Liver (tissue), 9 donors: ENCODE measurements around the gene ZFAND2A. TPM values are rescaled to one million over a fixed set of nuclear protein-coding genes. Genes with fewer than 3 reads are reported as not detected.

ENCODE experiments used
- DNase-seq: peaks from one replicate; pipeline ENCODE4 v3.0.0-alpha.2; 2017; ENCODE audit warnings: low spot score
- H3K27ac ChIP-seq, 2 donors: one replicate each; pipeline ENCODE4 v1.7.0; 2013; ENCODE audit warnings: inconsistent platforms in 2 of 2, low read length in 2 of 2, control low read depth in 1 of 2, low read depth in 1 of 2, mild to moderate bottlenecking in 1 of 2
- H3K27me3 ChIP-seq, 4 donors: one replicate each; pipeline versions ENCODE4 v1.6.1 to v1.7.0; 2013; ENCODE audit warnings: low read length in 3 of 4, inconsistent platforms in 1 of 4, mild to moderate bottlenecking in 1 of 4, moderate library complexity in 1 of 4; ENCODE audit not compliant: control insufficient read depth in 4 of 4, insufficient read depth in 4 of 4
- H3K36me3 ChIP-seq, 4 donors: one replicate each; pipeline versions ENCODE4 v1.6.1 to v1.7.0; 2013; ENCODE audit warnings: low read length in 3 of 4, mild to moderate bottlenecking in 3 of 4, low read depth in 1 of 4, moderate library complexity in 1 of 4; ENCODE audit not compliant: control insufficient read depth in 4 of 4, insufficient read depth in 3 of 4
- H3K4me1 ChIP-seq, 4 donors: one replicate each; pipeline versions ENCODE4 v1.6.1 to v1.7.0; 2013; ENCODE audit warnings: low read length in 3 of 4, mild to moderate bottlenecking in 3 of 4, moderate library complexity in 1 of 4; ENCODE audit not compliant: control insufficient read depth in 4 of 4, insufficient read depth in 4 of 4
- H3K4me3 ChIP-seq, 3 donors: one replicate each; pipeline versions ENCODE4 v1.6.1 to v1.7.0; 2013; ENCODE audit warnings: low read length in 3 of 3, control low read depth in 1 of 3, low read depth in 1 of 3, mild to moderate bottlenecking in 1 of 3
- H3K9ac ChIP-seq, 2 donors: one replicate each; pipeline ENCODE4 v1.7.0; 2013; ENCODE audit warnings: low read length in 2 of 2, mild to moderate bottlenecking in 2 of 2, moderate library complexity in 2 of 2, control low read depth in 1 of 2, low read depth in 1 of 2
- H3K9me3 ChIP-seq, 4 donors: one replicate each; pipeline versions ENCODE4 v1.6.1 to v1.7.0; 2013; ENCODE audit warnings: low read length in 3 of 4; ENCODE audit not compliant: control insufficient read depth in 4 of 4
- EGR1 ChIP-seq, 2 donors: IDR thresholded peaks; 2 replicates each; pipeline ENCODE4 v1.6.1; 2016 to 2018; ENCODE audit warnings: antibody characterized with exemption in 2 of 2, low read depth in 2 of 2
- FOXA1 ChIP-seq: IDR thresholded peaks from 2 replicates; pipeline ENCODE4 v1.6.1; 2016; ENCODE audit warnings: antibody characterized with exemption
- FOXA2 ChIP-seq: IDR thresholded peaks from 2 replicates; pipeline ENCODE4 v1.6.1; 2016; ENCODE audit warnings: antibody characterized with exemption
- GABPA ChIP-seq, 2 donors: IDR thresholded peaks in 1 of 2; conservative IDR thresholded peaks in 1 of 2; 2 replicates each; pipeline ENCODE4 v1.6.1; 2016; ENCODE audit warnings: antibody characterized with exemption in 2 of 2, mild to moderate bottlenecking in 1 of 2, moderate library complexity in 1 of 2
- HNF4A ChIP-seq, 2 donors: conservative IDR thresholded peaks; 2 replicates each; pipeline ENCODE4 v1.6.1; 2016; ENCODE audit warnings: antibody characterized with exemption in 2 of 2, mild to moderate bottlenecking in 2 of 2
- JUND ChIP-seq, 2 donors: IDR thresholded peaks; 2 replicates each; pipeline ENCODE4 v1.6.1; 2016; ENCODE audit warnings: antibody characterized with exemption in 2 of 2
- NR2F2 ChIP-seq: IDR thresholded peaks from 2 replicates; pipeline ENCODE4 v1.6.1; 2016; ENCODE audit warnings: antibody characterized with exemption
- RAD21 ChIP-seq, 2 donors: IDR thresholded peaks; 2 replicates each; pipeline ENCODE4 v1.6.1; 2016; ENCODE audit warnings: antibody characterized with exemption in 2 of 2, mild to moderate bottlenecking in 2 of 2
- RXRA ChIP-seq, 2 donors: IDR thresholded peaks; 2 replicates each; pipeline ENCODE4 v1.6.1; 2017 to 2018; ENCODE audit warnings: antibody characterized with exemption in 2 of 2, mild to moderate bottlenecking in 1 of 2
- SP1 ChIP-seq: IDR thresholded peaks from 2 replicates; pipeline ENCODE4 v1.6.1; 2018; ENCODE audit warnings: antibody characterized with exemption, mild to moderate bottlenecking
- YY1 ChIP-seq: IDR thresholded peaks from 2 replicates; pipeline ENCODE4 v1.6.1; 2016; ENCODE audit warnings: antibody characterized with exemption, mild to moderate bottlenecking
- WGBS: extraction: QIAGEN DNeasy Blood & Tissue Kit; methylation state at CpG from one replicate; pipeline ENCODE4 v1.1.7; 2013; 5-methylcytosine and 5-hydroxymethylcytosine counted together
- polyA plus RNA-seq, 2 donors: library from polyadenylated mRNA; stranded (reverse) in 1 of 2; unstranded in 1 of 2; fragments of 200-250 nt in 1 of 2; fragments of >200 nt in 1 of 2; fragmentation: Nextera tagmentation in 1 of 2; extraction: Ambion mirVana in 1 of 2; gene quantifications; one replicate each; pipeline versions ENCODE4 v1.2.1 to v1.2.3, GENCODE V29; 2013 to 2015
- total RNA-seq, 2 donors: library from RNA; depleted of rRNA; stranded (reverse); fragments of >200 nt; gene quantifications; one replicate each; pipeline ENCODE4 v1.2.3, GENCODE V29; 2014
- TF ChIP-seq, protein P1 (sequence below): fragments of 150-350 bp; IDR thresholded peaks from 2 replicates; pipeline ENCODE4 v1.5.1; 2017; ENCODE audit warnings: improper control_type of control experiment, low read depth, low read length; ENCODE audit not compliant: missing input control
- TF ChIP-seq, protein P2 (sequence below): IDR thresholded peaks from 2 replicates; pipeline ENCODE4 v1.6.1; 2016; ENCODE audit warnings: antibody characterized with exemption, mild to moderate bottlenecking
- TF ChIP-seq, protein P3 (sequence below): IDR thresholded peaks from 2 replicates; pipeline ENCODE4 v1.6.1; 2016; ENCODE audit warnings: antibody characterized with exemption
- TF ChIP-seq, protein P4 (sequence below): IDR thresholded peaks from 2 replicates; pipeline ENCODE4 v1.6.1; 2016; ENCODE audit warnings: antibody characterized with exemption
- donor health status: healthy.
- donor health status: healthy.
- donor health status: healthy.
- donor health status: healthy.
- donor health status: healthy.

ZFAND2A gene
- total and polyA plus RNA-seq, 4 donors: 12.5 to 53.3 (median 33.5) TPM

DNA sequence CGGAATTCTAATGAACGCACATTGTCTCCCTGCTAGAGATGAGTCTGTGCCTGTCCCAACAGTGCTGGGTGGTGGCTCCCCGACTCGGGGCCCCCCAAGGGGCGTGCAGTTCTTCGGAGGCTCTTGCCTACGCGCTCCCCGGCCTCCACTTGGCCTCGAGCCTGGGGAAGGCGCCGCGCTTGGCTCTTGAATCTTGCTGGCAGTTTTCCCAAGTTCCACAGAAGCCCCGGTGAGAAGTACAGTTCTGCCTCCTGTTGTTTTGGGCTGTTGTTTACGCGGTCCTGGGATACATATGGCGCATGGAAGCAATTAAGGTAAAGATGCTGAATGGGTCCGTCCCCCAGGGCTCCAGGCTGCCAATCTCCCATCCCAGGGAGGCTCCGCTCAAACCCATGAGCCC, 40.0 kb upstream of the ZFAND2A start:
- WGBS: 71% methylated on average over 19 of the region's 19 CpGs
- peaks cover 0 to 2% (median 0%) of the 10 kb centered on the region in 4 donors for H3K27me3 ChIP-seq
- DNase-seq: no peak

DNA sequence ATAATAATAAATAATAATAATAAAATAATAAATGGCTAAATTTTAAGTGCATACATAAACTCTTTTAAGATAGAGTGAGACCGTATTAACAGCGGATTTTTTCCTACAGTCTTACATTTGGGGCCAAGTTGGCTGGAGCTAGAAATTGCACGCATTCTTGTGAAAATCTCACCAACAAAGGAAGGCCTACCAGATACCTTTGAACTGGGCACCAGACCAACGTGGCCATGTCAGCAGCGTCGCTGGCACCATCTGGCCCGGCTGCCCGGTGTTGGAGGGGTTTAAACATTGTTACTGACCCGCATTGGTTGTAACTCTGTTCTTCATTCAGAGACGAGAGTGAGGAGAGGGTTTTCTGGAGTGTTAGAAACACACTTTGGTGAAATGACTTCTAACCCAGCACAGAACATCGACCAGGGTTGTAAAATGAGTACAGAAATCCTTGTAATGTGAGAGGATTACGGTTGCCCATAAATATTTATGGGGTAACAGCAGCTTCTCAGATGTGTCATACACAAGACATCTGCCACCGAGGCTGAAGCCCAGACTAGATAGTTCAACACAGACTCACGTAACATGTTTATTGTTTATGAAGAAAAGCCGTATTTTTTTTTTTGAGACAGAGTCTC, 38.1 kb upstream of the ZFAND2A start:
- H3K9me3 ChIP-seq: no peaks in the 10 kb centered on the region
- no peaks in the 10 kb centered on the region for H3K36me3 ChIP-seq
- WGBS: 65% methylated on average over 15 of the region's 15 CpGs
- H3K9ac ChIP-seq: no peak overlapping the region
- no peak overlapping the region for H3K4me3 ChIP-seq
- peaks cover 0 to 3% (median 0%) of the 10 kb centered on the region in 4 donors for H3K4me1 ChIP-seq
- peaks cover 0 to 2% (median 0%) of the 10 kb centered on the region in 4 donors for H3K27me3 ChIP-seq
- no peak overlapping the region for H3K27ac ChIP-seq
- DNase-seq: no peak
- TF ChIP-seq JUND (IDR thresholded peaks at IDR 0.05) (no peak), FOXA1 (no peak), YY1 (no peak), HNF4A (conservative IDR thresholded peaks at IDR 0.05) (no peak)
- TF ChIP-seq, protein P1, sequence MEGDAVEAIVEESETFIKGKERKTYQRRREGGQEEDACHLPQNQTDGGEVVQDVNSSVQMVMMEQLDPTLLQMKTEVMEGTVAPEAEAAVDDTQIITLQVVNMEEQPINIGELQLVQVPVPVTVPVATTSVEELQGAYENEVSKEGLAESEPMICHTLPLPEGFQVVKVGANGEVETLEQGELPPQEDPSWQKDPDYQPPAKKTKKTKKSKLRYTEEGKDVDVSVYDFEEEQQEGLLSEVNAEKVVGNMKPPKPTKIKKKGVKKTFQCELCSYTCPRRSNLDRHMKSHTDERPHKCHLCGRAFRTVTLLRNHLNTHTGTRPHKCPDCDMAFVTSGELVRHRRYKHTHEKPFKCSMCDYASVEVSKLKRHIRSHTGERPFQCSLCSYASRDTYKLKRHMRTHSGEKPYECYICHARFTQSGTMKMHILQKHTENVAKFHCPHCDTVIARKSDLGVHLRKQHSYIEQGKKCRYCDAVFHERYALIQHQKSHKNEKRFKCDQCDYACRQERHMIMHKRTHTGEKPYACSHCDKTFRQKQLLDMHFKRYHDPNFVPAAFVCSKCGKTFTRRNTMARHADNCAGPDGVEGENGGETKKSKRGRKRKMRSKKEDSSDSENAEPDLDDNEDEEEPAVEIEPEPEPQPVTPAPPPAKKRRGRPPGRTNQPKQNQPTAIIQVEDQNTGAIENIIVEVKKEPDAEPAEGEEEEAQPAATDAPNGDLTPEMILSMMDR: no peak
- TF ChIP-seq, protein P2, sequence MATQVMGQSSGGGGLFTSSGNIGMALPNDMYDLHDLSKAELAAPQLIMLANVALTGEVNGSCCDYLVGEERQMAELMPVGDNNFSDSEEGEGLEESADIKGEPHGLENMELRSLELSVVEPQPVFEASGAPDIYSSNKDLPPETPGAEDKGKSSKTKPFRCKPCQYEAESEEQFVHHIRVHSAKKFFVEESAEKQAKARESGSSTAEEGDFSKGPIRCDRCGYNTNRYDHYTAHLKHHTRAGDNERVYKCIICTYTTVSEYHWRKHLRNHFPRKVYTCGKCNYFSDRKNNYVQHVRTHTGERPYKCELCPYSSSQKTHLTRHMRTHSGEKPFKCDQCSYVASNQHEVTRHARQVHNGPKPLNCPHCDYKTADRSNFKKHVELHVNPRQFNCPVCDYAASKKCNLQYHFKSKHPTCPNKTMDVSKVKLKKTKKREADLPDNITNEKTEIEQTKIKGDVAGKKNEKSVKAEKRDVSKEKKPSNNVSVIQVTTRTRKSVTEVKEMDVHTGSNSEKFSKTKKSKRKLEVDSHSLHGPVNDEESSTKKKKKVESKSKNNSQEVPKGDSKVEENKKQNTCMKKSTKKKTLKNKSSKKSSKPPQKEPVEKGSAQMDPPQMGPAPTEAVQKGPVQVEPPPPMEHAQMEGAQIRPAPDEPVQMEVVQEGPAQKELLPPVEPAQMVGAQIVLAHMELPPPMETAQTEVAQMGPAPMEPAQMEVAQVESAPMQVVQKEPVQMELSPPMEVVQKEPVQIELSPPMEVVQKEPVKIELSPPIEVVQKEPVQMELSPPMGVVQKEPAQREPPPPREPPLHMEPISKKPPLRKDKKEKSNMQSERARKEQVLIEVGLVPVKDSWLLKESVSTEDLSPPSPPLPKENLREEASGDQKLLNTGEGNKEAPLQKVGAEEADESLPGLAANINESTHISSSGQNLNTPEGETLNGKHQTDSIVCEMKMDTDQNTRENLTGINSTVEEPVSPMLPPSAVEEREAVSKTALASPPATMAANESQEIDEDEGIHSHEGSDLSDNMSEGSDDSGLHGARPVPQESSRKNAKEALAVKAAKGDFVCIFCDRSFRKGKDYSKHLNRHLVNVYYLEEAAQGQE: no peak

More for the DNA sequence above, 40.0 kb upstream of the ZFAND2A start:
- Histone ChIP-seq H3K9me3 (no peaks in the 10 kb centered on the region), H3K4me1 (peaks cover 0 to 2% (median 0%) of the 10 kb centered on the region in 4 donors), H3K4me3 (no peak overlapping the region), H3K27ac (no peak overlapping the region), H3K9ac (no peak overlapping the region), H3K36me3 (no peaks in the 10 kb centered on the region)
- TF ChIP-seq, protein P3, sequence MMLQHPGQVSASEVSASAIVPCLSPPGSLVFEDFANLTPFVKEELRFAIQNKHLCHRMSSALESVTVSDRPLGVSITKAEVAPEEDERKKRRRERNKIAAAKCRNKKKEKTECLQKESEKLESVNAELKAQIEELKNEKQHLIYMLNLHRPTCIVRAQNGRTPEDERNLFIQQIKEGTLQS: no peak
- no peak for TF ChIP-seq JUND (IDR thresholded peaks at IDR 0.05)
- no peak for TF ChIP-seq RAD21 (IDR thresholded peaks at IDR 0.05)
- no peak for TF ChIP-seq FOXA2
- TF ChIP-seq, protein P4, sequence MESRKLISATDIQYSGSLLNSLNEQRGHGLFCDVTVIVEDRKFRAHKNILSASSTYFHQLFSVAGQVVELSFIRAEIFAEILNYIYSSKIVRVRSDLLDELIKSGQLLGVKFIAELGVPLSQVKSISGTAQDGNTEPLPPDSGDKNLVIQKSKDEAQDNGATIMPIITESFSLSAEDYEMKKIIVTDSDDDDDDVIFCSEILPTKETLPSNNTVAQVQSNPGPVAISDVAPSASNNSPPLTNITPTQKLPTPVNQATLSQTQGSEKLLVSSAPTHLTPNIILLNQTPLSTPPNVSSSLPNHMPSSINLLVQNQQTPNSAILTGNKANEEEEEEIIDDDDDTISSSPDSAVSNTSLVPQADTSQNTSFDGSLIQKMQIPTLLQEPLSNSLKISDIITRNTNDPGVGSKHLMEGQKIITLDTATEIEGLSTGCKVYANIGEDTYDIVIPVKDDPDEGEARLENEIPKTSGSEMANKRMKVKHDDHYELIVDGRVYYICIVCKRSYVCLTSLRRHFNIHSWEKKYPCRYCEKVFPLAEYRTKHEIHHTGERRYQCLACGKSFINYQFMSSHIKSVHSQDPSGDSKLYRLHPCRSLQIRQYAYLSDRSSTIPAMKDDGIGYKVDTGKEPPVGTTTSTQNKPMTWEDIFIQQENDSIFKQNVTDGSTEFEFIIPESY: no peak
- TF ChIP-seq SP1: no peak
- TF ChIP-seq HNF4A (conservative IDR thresholded peaks at IDR 0.05): no peak
- TF ChIP-seq EGR1 (IDR thresholded peaks at IDR 0.05; ENCODE audit: low read depth in 2 of 2): no peak
- TF ChIP-seq, protein P1: no peak
- TF ChIP-seq RXRA (IDR thresholded peaks at IDR 0.05): no peak
- no peak for TF ChIP-seq FOXA1
- TF ChIP-seq, protein P2: no peak
- TF ChIP-seq GABPA (IDR thresholded peaks at IDR 0.05 in 1 of 2, conservative IDR thresholded peaks at IDR 0.05 in 1 of 2): no peak
- no peak for TF ChIP-seq YY1
- TF ChIP-seq NR2F2: no peak
